Activated T-helper 17 cell treated with anti-CD3 and anti-CD28 coated beads, Interleukin-2, amount 50 U/mL, for 72 hours (primary cell): ENCODE results near the gene RETSAT. TPM values are rescaled to one million over a fixed set of nuclear protein-coding genes. Genes with fewer than 3 reads are reported as not detected.
"Not testable (repeated sequence)": the region's sequence is repeated elsewhere in the genome, so short reads cannot be mapped to it uniquely, and the experiment has no call there.

Experiments used
- ATAC-seq: fragments of 150-1000 bp; cut with Tn5 transposase; replicated peaks from 2 replicates; pipeline ENCODE4 v1.10.0; 2021; ENCODE audit warnings: mild to moderate bottlenecking, moderate library complexity
- H3K27ac Mint-ChIP-seq: one replicate; pipeline ENCODE4 v1.8.0; 2022; ENCODE audit warnings: mixed read lengths
- H3K27me3 Mint-ChIP-seq: one replicate; pipeline ENCODE4 v1.8.0; 2022; ENCODE audit warnings: mixed read lengths
- H3K36me3 Mint-ChIP-seq: one replicate; pipeline ENCODE4 v1.8.0; 2022; ENCODE audit warnings: low read depth, mild to moderate bottlenecking, mixed read lengths
- H3K4me1 Mint-ChIP-seq: one replicate; pipeline ENCODE4 v1.8.0; 2022; ENCODE audit warnings: mixed read lengths
- H3K4me3 Mint-ChIP-seq: one replicate; pipeline ENCODE4 v1.8.0; 2022; ENCODE audit warnings: mild to moderate bottlenecking, mixed read lengths
- H3K9me3 Mint-ChIP-seq: one replicate; pipeline ENCODE4 v1.8.0; 2022; ENCODE audit warnings: mixed read lengths
- total RNA-seq, 2 donors: library from RNA; stranded (reverse); gene quantifications; one replicate each; pipeline ENCODE4 v1.2.3, GENCODE V29; 2022

Gene RETSAT
- total RNA-seq, 2 donors from 2014 or later = 28.4 to 34.5 TPM

DNA sequence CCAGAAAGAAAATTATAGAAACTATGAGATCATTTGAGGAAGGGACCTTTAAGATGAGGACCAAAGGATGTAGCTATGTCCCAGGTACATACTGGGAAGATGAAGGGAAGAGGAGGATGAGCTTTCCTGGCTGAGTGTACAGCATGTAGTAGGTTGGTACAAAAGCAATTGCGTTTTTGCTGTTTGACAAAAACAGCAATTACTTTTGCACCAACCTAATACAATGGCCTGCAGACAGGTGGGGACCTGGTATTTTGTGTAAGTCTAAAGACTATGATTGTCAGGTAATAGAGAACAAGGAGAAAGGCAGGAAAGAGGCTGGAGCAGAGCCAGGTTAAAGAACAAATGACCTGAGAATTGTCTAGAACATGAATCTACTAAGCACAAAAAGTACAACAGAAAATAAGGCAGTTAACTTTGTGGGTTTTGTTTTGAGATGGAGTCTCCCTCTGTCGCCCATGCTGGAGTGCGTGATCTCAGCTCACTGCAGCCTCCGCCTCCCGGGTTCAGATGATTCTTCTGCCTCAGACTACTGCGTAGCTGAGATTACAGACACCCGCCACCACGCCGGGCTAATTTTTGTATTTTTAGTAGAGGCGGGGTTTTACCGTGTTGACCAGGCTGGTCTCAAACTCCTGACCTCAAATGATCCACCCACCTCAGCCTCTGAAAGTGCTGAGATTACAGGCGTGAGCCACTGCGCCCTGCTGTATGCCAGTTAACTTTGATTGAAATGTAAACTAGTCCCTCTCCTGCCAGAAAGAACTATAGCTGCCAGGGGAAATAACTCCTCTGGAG is 23.3 kb downstream of the RETSAT start:
- Mint-ChIP-seq H3K36me3 (peaks cover 29% of the 10 kb centered on the region), H3K27ac (peak overlapping the region; percentile 32), H3K27me3 (no peaks in the 10 kb centered on the region), H3K4me3 (peak overlapping the region; percentile 38), H3K4me1 (peaks cover 10% of the 10 kb centered on the region), H3K9me3 (no peaks in the 10 kb centered on the region)
- ATAC-seq = peak; percentile 32

GRCh38 chr2:85329701-85330100 is 24.6 kb downstream of the RETSAT start:
- H3K36me3 Mint-ChIP-seq = peaks cover 43% of the 10 kb centered on the region
- peak overlapping the region; percentile 97 for H3K4me3 Mint-ChIP-seq
- not testable (repeated sequence) for H3K9me3 Mint-ChIP-seq, H3K27me3 Mint-ChIP-seq, ATAC-seq
- peaks cover 17% of the 10 kb centered on the region for H3K4me1 Mint-ChIP-seq
- H3K27ac Mint-ChIP-seq = peak overlapping the region; percentile 99

GRCh38 chr2:85329181-85329651 is 25.1 kb downstream of the RETSAT start:
- peak overlapping the region; percentile 99 for H3K27ac Mint-ChIP-seq
- no peaks in the 10 kb centered on the region for H3K27me3 Mint-ChIP-seq
- H3K4me3 Mint-ChIP-seq = peak overlapping the region; percentile 97
- no peaks in the 10 kb centered on the region for H3K9me3 Mint-ChIP-seq
- H3K4me1 Mint-ChIP-seq = peaks cover 18% of the 10 kb centered on the region
- no peak for ATAC-seq
- H3K36me3 Mint-ChIP-seq = peaks cover 47% of the 10 kb centered on the region

DNA sequence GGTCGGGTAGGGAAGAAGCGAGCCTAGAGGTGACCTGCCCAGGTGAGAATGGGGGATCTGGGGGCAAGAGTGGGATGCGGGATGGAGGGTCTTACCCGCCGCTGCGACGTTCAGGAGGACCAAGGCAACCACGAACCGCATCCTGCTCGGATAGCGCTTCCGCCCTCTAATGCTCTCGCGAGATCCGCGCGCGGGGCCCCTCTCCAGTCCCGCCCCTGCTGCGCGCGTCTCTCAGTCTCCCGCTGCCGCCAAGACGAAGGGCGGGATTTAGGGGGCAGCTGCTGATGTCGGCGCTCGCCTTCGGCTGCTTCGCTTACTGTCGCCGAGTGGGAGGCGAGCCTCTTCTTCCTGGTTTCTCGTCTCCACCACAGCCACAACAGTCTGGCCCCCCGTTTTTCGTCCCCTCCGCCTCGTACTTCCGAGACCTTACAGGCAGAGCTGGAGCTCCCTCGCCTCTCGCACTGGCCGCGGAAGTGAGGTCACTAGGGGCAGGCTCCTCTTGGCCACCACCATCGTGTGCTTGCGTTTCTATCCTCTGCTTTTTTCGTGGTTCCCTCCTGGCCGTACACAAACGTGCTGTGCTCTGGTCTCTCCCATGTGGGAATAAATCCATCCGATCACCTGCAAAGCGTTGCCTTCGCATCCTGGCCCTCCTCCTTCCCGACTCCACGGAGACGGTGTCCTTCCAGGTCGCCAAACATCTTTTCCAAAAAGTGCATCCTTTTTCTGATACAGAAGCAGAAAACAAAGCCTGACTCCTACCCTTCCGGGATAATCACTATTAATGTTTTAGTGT is 26.3 kb downstream of the RETSAT start, which contains the start of gene TGOLN2:
Gene TGOLN2 (minus strand): TSS at position 168 of the 796 bp plus-strand sequence. CDS start 27 bp downstream, at position 141.
- Mint-ChIP-seq H3K27me3 (no peaks in the 10 kb centered on the region), H3K36me3 (peaks cover 59% of the 10 kb centered on the region), H3K4me1 (peaks cover 25% of the 10 kb centered on the region)

GRCh38 chr2:85327160-85327821 is 27.0 kb downstream of the RETSAT start:
- Mint-ChIP-seq H3K36me3 (peaks cover 67% of the 10 kb centered on the region), H3K27me3 (no peaks in the 10 kb centered on the region), H3K27ac (peak overlapping the region; percentile 99), H3K9me3 (no peaks in the 10 kb centered on the region), H3K4me1 (peaks cover 31% of the 10 kb centered on the region), H3K4me3 (peak overlapping the region; percentile 97)
- peak; percentile 37 for ATAC-seq

More for the DNA sequence above, 26.3 kb downstream of the RETSAT start, which contains the start of gene TGOLN2:
- H3K27ac Mint-ChIP-seq = peak within 1 kb of the TSS; percentile 99
- ATAC-seq = peak; percentile 86
- H3K9me3 Mint-ChIP-seq = no peaks in the 10 kb centered on the region
- peak within 1 kb of the TSS; percentile 97 for H3K4me3 Mint-ChIP-seq

- Mint-ChIP-seq H3K9me3 (no peaks in the 10 kb centered on the region), H3K4me3 (peak overlapping the region; percentile 97), H3K4me1 (peaks cover 38% of the 10 kb centered on the region), H3K27me3 (no peaks in the 10 kb centered on the region), H3K27ac (peak overlapping the region; percentile 99), H3K36me3 (peaks cover 74% of the 10 kb centered on the region)
- peak; percentile 45 for ATAC-seq
These were observed 27.7 kb downstream of the RETSAT start for GRCh38 chr2:85326406-85327159.

GRCh38 chr2:85325466-85325811 is 28.9 kb downstream of the RETSAT start:
- peak overlapping the region; percentile 97 for H3K4me3 Mint-ChIP-seq
- peaks cover 46% of the 10 kb centered on the region for H3K4me1 Mint-ChIP-seq
- H3K9me3 Mint-ChIP-seq = no peaks in the 10 kb centered on the region
- ATAC-seq = no peak
- peaks cover 85% of the 10 kb centered on the region for H3K36me3 Mint-ChIP-seq
- H3K27me3 Mint-ChIP-seq = no peaks in the 10 kb centered on the region
- H3K27ac Mint-ChIP-seq = peak overlapping the region; percentile 99

DNA sequence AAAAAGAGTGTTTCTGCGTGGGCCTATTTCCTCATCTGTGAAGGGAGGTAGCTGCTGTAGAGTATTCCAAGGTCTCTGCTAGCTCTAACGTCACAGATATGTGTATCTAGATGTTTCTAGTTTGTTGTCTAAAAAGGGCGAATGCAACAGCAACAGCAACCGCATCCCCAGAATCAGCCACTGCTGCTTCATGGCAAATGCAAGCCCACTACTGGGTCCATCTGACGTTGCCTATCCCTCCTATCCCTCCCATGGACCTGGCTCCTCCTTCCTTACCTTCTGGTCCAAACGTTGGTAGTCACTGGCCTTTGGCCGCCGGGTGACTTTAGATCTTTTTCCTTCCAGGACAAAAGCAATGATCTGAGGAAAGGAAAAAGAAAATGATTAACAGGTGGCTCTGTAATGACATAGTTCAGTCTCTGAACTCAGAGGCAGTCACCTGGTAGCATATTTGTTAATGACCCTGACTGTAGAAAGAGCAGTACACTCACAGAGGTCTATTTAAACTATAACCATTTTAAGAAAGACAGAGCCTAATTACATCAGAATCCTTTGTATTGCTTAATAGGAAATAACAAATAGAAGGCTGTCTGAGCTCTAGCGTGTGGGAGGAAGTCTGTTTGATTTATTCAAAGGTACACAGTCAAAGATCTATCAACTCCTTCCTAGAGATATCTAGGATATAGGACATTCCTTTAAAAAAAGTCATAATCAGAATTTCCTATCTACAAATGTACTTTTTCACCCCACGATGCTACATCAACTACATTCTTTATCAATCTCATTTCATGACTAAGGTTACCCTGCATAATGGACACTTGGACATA is 29.5 kb downstream of the RETSAT start:
- Mint-ChIP-seq H3K4me1 (peaks cover 52% of the 10 kb centered on the region), H3K9me3 (no peaks in the 10 kb centered on the region), H3K27me3 (no peaks in the 10 kb centered on the region), H3K4me3 (peak overlapping the region; percentile 97), H3K36me3 (peaks cover 91% of the 10 kb centered on the region), H3K27ac (peak overlapping the region; percentile 99)
- no peak for ATAC-seq

DNA sequence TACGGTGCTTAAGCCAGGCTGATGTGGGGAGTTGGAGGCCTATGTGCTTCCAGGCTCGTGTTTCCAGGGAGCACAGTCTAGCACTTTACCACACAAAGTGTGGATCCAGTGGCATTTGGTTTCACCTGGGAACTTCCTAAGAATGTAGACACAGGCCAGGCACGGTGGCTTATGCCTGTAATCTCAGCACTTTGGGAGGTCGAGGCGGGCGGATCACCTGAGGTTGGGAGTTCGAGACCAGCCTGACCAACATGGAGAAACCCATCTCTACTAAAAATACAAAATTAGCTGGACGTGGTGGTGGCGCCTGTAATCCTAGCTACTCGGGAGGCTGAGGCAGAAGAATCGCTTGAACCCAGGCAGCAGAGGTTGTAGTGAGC is 30.4 kb downstream of the RETSAT start:
- ATAC-seq = not testable (repeated sequence)
- H3K4me3 Mint-ChIP-seq = peak overlapping the region; percentile 97

GRCh38 chr2:85323351-85323987 is 30.9 kb downstream of the RETSAT start:
- H3K4me1 Mint-ChIP-seq = peaks cover 56% of the 10 kb centered on the region
- peak overlapping the region; percentile 80 for H3K27ac Mint-ChIP-seq
- no peaks in the 10 kb centered on the region for H3K9me3 Mint-ChIP-seq
- H3K4me3 Mint-ChIP-seq = peak overlapping the region; percentile 97
- ATAC-seq = no peak
- no peaks in the 10 kb centered on the region for H3K27me3 Mint-ChIP-seq
- peaks cover 100% of the 10 kb centered on the region for H3K36me3 Mint-ChIP-seq

More for the DNA sequence above, 30.4 kb downstream of the RETSAT start:
- H3K4me1 Mint-ChIP-seq = peaks cover 51% of the 10 kb centered on the region
- peak overlapping the region; percentile 80 for H3K27ac Mint-ChIP-seq
- not testable (repeated sequence) for H3K9me3 Mint-ChIP-seq, H3K27me3 Mint-ChIP-seq
- peaks cover 100% of the 10 kb centered on the region for H3K36me3 Mint-ChIP-seq

- Mint-ChIP-seq H3K27ac (peak overlapping the region; percentile 31), H3K36me3 (peaks cover 93% of the 10 kb centered on the region), H3K27me3 (no peaks in the 10 kb centered on the region), H3K4me3 (peak overlapping the region; percentile 97), H3K9me3 (no peaks in the 10 kb centered on the region), H3K4me1 (peaks cover 59% of the 10 kb centered on the region)
- ATAC-seq = no peak
These were observed 34.5 kb downstream of the RETSAT start for GRCh38 chr2:85319796-85320195.

- Mint-ChIP-seq H3K4me3 (peak overlapping the region; percentile 97), H3K27me3 (no peaks in the 10 kb centered on the region), H3K27ac (peak overlapping the region; percentile 2), H3K4me1 (peaks cover 52% of the 10 kb centered on the region), H3K9me3 (no peaks in the 10 kb centered on the region), H3K36me3 (peaks cover 93% of the 10 kb centered on the region)
- ATAC-seq = peak; percentile 96
These were observed 35.9 kb downstream of the RETSAT start for GRCh38 chr2:85318222-85319074.
